Natural killer cell (primary cell): ENCODE results near the gene DAAM2. TPM values are rescaled to one million over a fixed set of nuclear protein-coding genes. Genes with fewer than 3 reads are reported as not detected.

Source experiments
- ATAC-seq, 3 donors: fragments of 150-1000 bp in 2 of 3; fragments of 200-7000 bp in 1 of 3; cut with Tn5 transposase; 1 replicate in 1 of 3; 2 replicates in 2 of 3; pipeline ENCODE4 v1.10.0; 2021; ENCODE audit warnings: mild to moderate bottlenecking in 2 of 3, moderate library complexity in 2 of 3
- DNase-seq, 2 donors: peaks; one replicate each; pipeline versions ENCODE4 v3.0.0 to v3.0.0-alpha.2; 2013 to 2021; ENCODE audit warnings: mixed read lengths in 1 of 2
- H3K27ac ChIP-seq: one replicate; pipeline ENCODE4 v1.5.1; 2013; ENCODE audit warnings: mild to moderate bottlenecking, low read length
- H3K27me3 ChIP-seq: one replicate; pipeline ENCODE4 v1.6.1; 2013; ENCODE audit warnings: low read length; ENCODE audit not compliant: control insufficient read depth, insufficient read depth
- H3K36me3 ChIP-seq: one replicate; pipeline ENCODE4 v1.6.1; 2013; ENCODE audit warnings: low read length; ENCODE audit not compliant: control insufficient read depth, insufficient read depth
- H3K4me1 ChIP-seq: one replicate; pipeline ENCODE4 v1.6.1; 2013; ENCODE audit warnings: low read length; ENCODE audit not compliant: control insufficient read depth, insufficient read depth
- H3K4me3 ChIP-seq: one replicate; pipeline ENCODE4 v1.5.1; 2013; ENCODE audit warnings: low read length
- H3K9me3 ChIP-seq: one replicate; pipeline ENCODE4 v1.6.1; 2013; ENCODE audit warnings: low read length; ENCODE audit not compliant: control insufficient read depth, insufficient read depth
- H3K27ac Mint-ChIP-seq, 2 donors: one replicate each; pipeline ENCODE4 v1.8.0; 2022; ENCODE audit warnings: mild to moderate bottlenecking in 2 of 2, mixed read lengths in 2 of 2, moderate library complexity in 1 of 2
- H3K27me3 Mint-ChIP-seq, 2 donors: one replicate each; pipeline ENCODE4 v1.8.0; 2022; ENCODE audit warnings: low read depth in 2 of 2, mixed read lengths in 2 of 2
- H3K36me3 Mint-ChIP-seq: one replicate; pipeline ENCODE4 v1.8.0; 2022; ENCODE audit warnings: mixed read lengths
- H3K4me1 Mint-ChIP-seq, 2 donors: one replicate each; pipeline ENCODE4 v1.8.0; 2022; ENCODE audit warnings: mixed read lengths in 2 of 2
- H3K4me3 Mint-ChIP-seq: one replicate; pipeline ENCODE4 v1.8.0; 2022; ENCODE audit warnings: mild to moderate bottlenecking, moderate library complexity, mixed read lengths
- H3K9me3 Mint-ChIP-seq, 2 donors: one replicate each; pipeline ENCODE4 v1.8.0; 2022; ENCODE audit warnings: mixed read lengths in 2 of 2
- CTCF ChIP-seq: fragments of 200-600 bp; IDR thresholded peaks from one replicate; pipeline ENCODE4 v1.8.0; 2022; ENCODE audit warnings: antibody characterized with exemption
- WGBS: methylation state at CpG from one replicate; pipeline ENCODE4 v1.1.7; 2013; ENCODE audit warnings: missing lambda C conversion rate; ENCODE audit not compliant: insufficient coverage; 5-methylcytosine and 5-hydroxymethylcytosine counted together
- intact Hi-C: fragments of 100-400 bp; cut with micrococcal nuclease; formaldehyde crosslinking; loops from one replicate; pipeline ENCODE4 v1.14.2; 2022
- total RNA-seq, 4 donors: library from RNA; stranded (reverse); fragments of 120-200 nt in 1 of 4; gene quantifications; one replicate each; pipeline versions ENCODE4 v1.2.3 to v1.2.4, GENCODE V29; 2013 to 2022

DAAM2 gene
- total RNA-seq, 3 donors from 2014 or later (not counting 1 experiment from before 2014, with no cell fraction given): not detected

- no peaks in the 10 kb centered on the region for H3K9me3 ChIP-seq
- no peaks in the 10 kb centered on the region for H3K4me1 ChIP-seq
- no peak for DNase-seq
- no peak overlapping the region for H3K27ac ChIP-seq
- no peak for TF ChIP-seq CTCF
- intact Hi-C loops: no loop called here
- H3K36me3 Mint-ChIP-seq: no peaks in the 10 kb centered on the region
- H3K27me3 Mint-ChIP-seq: peaks cover 0 to 2% of the 10 kb centered on the region in 2 donors
- no peak overlapping the region for H3K4me3 Mint-ChIP-seq
- H3K4me3 ChIP-seq: no peak overlapping the region
- no peak overlapping the region for H3K27ac Mint-ChIP-seq
- H3K36me3 ChIP-seq: no peaks in the 10 kb centered on the region
- 85% methylated on average over 4 of the region's 5 CpGs for WGBS
- no peaks in the 10 kb centered on the region for H3K27me3 ChIP-seq
- ATAC-seq: no peak
- no peaks in the 10 kb centered on the region for H3K4me1 Mint-ChIP-seq
- H3K9me3 Mint-ChIP-seq: no peaks in the 10 kb centered on the region
Observed at GRCh38 chr6:39948199-39948791, 156.1 kb downstream of the DAAM2 start.

GRCh38 chr6:39950125-39950720, 158.0 kb downstream of the DAAM2 start:
- Histone ChIP-seq H3K27ac (no peak overlapping the region), H3K4me1 (no peaks in the 10 kb centered on the region), H3K36me3 (no peaks in the 10 kb centered on the region), H3K4me3 (no peak overlapping the region), H3K27me3 (no peaks in the 10 kb centered on the region), H3K9me3 (no peaks in the 10 kb centered on the region)
- no peak for TF ChIP-seq CTCF
- no peaks in the 10 kb centered on the region for H3K36me3 Mint-ChIP-seq
- no peaks in the 10 kb centered on the region for H3K9me3 Mint-ChIP-seq
- DNase-seq (no peak), ATAC-seq (no peak)
- intact Hi-C loops: no loop called here
- H3K4me1 Mint-ChIP-seq: no peaks in the 10 kb centered on the region
- no peak overlapping the region for H3K27ac Mint-ChIP-seq
- no peak overlapping the region for H3K4me3 Mint-ChIP-seq
- no peaks in the 10 kb centered on the region for H3K27me3 Mint-ChIP-seq

GRCh38 chr6:39951191-39951590, 159.0 kb downstream of the DAAM2 start:
- H3K36me3 ChIP-seq: no peaks in the 10 kb centered on the region
- Mint-ChIP-seq H3K27ac (no peak overlapping the region), H3K27me3 (no peaks in the 10 kb centered on the region), H3K36me3 (no peaks in the 10 kb centered on the region), H3K4me3 (no peak overlapping the region), H3K9me3 (no peaks in the 10 kb centered on the region), H3K4me1 (no peaks in the 10 kb centered on the region)
- no peak for TF ChIP-seq CTCF
- H3K27ac ChIP-seq: no peak overlapping the region
- intact Hi-C loops: no loop called here
- no peaks in the 10 kb centered on the region for H3K27me3 ChIP-seq
- no peaks in the 10 kb centered on the region for H3K9me3 ChIP-seq
- DNase-seq (no peak), ATAC-seq (no peak)
- H3K4me3 ChIP-seq: no peak overlapping the region
- H3K4me1 ChIP-seq: no peaks in the 10 kb centered on the region
- 79% methylated on average over 5 of the region's 5 CpGs for WGBS

- 95% methylated on average over 1 of the region's 1 CpG for WGBS
- no peaks in the 10 kb centered on the region for H3K4me1 ChIP-seq
- intact Hi-C loops: no loop called here
- H3K36me3 ChIP-seq: no peaks in the 10 kb centered on the region
- H3K27ac ChIP-seq: no peak overlapping the region
- H3K9me3 ChIP-seq: no peaks in the 10 kb centered on the region
- no peaks in the 10 kb centered on the region for H3K36me3 Mint-ChIP-seq
- DNase-seq: no peak
- ATAC-seq: no peak
- H3K27ac Mint-ChIP-seq: no peak overlapping the region
- no peaks in the 10 kb centered on the region for H3K27me3 Mint-ChIP-seq
- no peak overlapping the region for H3K4me3 Mint-ChIP-seq
- H3K4me1 Mint-ChIP-seq: no peaks in the 10 kb centered on the region
- H3K4me3 ChIP-seq: no peak overlapping the region
- no peak for TF ChIP-seq CTCF
- no peaks in the 10 kb centered on the region for H3K27me3 ChIP-seq
- no peaks in the 10 kb centered on the region for H3K9me3 Mint-ChIP-seq
Observed at GRCh38 chr6:39951716-39952115, 159.5 kb downstream of the DAAM2 start.
